Ishikawa (cell line): ENCODE measurements around the gene IL31RA.

Source experiments
- CEBPB ChIP-seq: IDR thresholded peaks from 2 replicates; pipeline ENCODE4 v1.6.1; 2012
- CREB1 ChIP-seq: IDR thresholded peaks from 2 replicates; pipeline ENCODE4 v1.6.1; 2012; ENCODE audit warnings: low read depth
- EGR1 ChIP-seq: IDR thresholded peaks from 2 replicates; pipeline ENCODE4 v1.6.1; 2012
- EP300 ChIP-seq: IDR thresholded peaks from 2 replicates; pipeline ENCODE4 v1.6.1; 2012; ENCODE audit warnings: borderline replicate concordance
- FOXM1 ChIP-seq: IDR thresholded peaks from 2 replicates; pipeline ENCODE4 v1.6.1; 2012; ENCODE audit warnings: low read depth, borderline replicate concordance
- MAX ChIP-seq: IDR thresholded peaks from 2 replicates; pipeline ENCODE4 v1.6.1; 2012
- NFIC ChIP-seq: IDR thresholded peaks from 2 replicates; pipeline ENCODE4 v1.6.1; 2012
- RAD21 ChIP-seq: IDR thresholded peaks from 2 replicates; pipeline ENCODE4 v1.6.1; 2012; ENCODE audit warnings: low read depth
- REST ChIP-seq: IDR thresholded peaks from 2 replicates; pipeline ENCODE4 v1.6.1; 2012; ENCODE audit warnings: low read depth, mild to moderate bottlenecking
- TAF1 ChIP-seq: IDR thresholded peaks from 2 replicates; pipeline ENCODE4 v1.6.1; 2012; ENCODE audit warnings: low read depth, mild to moderate bottlenecking
- TCF12 ChIP-seq: IDR thresholded peaks from 2 replicates; pipeline ENCODE4 v1.6.1; 2012; ENCODE audit warnings: low read depth
- TEAD4 ChIP-seq: IDR thresholded peaks from 2 replicates; pipeline ENCODE4 v1.6.1; 2012
- USF1 ChIP-seq: IDR thresholded peaks from 2 replicates; pipeline ENCODE4 v1.6.1; 2012
- YY1 ChIP-seq: IDR thresholded peaks from 2 replicates; pipeline ENCODE4 v1.6.1; 2012; ENCODE audit warnings: low read depth
- ZBTB7A ChIP-seq: IDR thresholded peaks from 2 replicates; pipeline ENCODE4 v1.6.1; 2012; ENCODE audit warnings: low read depth

The IL31RA gene

GRCh38 chr5:55868846-55869245 lies 17.7 kb downstream of the IL31RA start:
- no peak for TF ChIP-seq EP300
- TF ChIP-seq TEAD4: no peak
- no peak for TF ChIP-seq CREB1
- TF ChIP-seq YY1: no peak
- no peak for TF ChIP-seq REST
- TF ChIP-seq TAF1: no peak
- no peak for TF ChIP-seq RAD21
- no peak for TF ChIP-seq TCF12
- no peak for TF ChIP-seq FOXM1

- no peak for TF ChIP-seq REST
- no peak for TF ChIP-seq TCF12
- TF ChIP-seq ZBTB7A: no peak
- no peak for TF ChIP-seq CEBPB
- no peak for TF ChIP-seq FOXM1
- TF ChIP-seq TAF1: no peak
- TF ChIP-seq NFIC: no peak
- no peak for TF ChIP-seq EGR1
- no peak for TF ChIP-seq TEAD4
- no peak for TF ChIP-seq USF1
- no peak for TF ChIP-seq MAX
- TF ChIP-seq CREB1: no peak
- TF ChIP-seq EP300: no peak
- TF ChIP-seq YY1: no peak
- TF ChIP-seq RAD21: no peak
Measured at GRCh38 chr5:55869847-55870246, 18.7 kb downstream of the IL31RA start.

- TF ChIP-seq ZBTB7A (no peak), NFIC (no peak), TEAD4 (no peak)
Measured at GRCh38 chr5:55873234-55873633, 22.1 kb downstream of the IL31RA start.

GRCh38 chr5:55877655-55878054 lies 26.5 kb downstream of the IL31RA start:
- TF ChIP-seq TCF12 (no peak), RAD21 (no peak)

- TF ChIP-seq ZBTB7A (no peak), EGR1 (no peak), MAX (no peak), REST (no peak), CEBPB (no peak), EP300 (no peak), FOXM1 (no peak), TAF1 (no peak), CREB1 (no peak), TEAD4 (no peak), USF1 (no peak), NFIC (no peak), TCF12 (no peak), YY1 (no peak)
Measured at GRCh38 chr5:55880453-55880852, 29.3 kb downstream of the IL31RA start.
